ENCODE data around the gene ACOT13.

Gene ACOT13

DNA sequence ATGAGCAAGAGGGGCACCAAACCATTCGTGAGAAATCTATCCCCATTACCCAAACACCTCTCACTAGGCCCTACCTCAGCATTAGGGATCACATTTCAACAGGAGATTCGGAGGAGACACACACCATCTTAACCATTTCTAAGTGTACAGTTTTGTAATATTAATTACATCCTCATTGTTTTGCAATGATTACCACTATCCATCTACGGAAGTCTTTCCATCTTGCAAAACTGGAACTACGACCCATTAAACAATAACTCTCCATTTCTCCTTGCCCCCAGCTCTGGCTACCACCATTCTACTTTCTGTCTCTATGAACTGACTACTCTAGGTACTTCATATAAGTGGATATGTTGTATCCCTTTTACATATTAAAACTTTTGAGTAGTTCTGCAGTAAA is 20.1 kb downstream of the ACOT13 start:
- Histone ChIP-seq H3K36me3 (replicated peaks) (no peaks in the 10 kb centered on the region), H3K4me3 (ENCODE audit: low read depth, low read length) (no peak overlapping the region), H3K27me3 (replicated peaks) (no peaks in the 10 kb centered on the region), H3K27ac (no peak overlapping the region)
- in situ Hi-C loops (cut with HindIII; ENCODE audit: low pct_ligation_motif_present, low sequenced_read_pairs) = no loop called here
- TF ChIP-seq, protein P1, sequence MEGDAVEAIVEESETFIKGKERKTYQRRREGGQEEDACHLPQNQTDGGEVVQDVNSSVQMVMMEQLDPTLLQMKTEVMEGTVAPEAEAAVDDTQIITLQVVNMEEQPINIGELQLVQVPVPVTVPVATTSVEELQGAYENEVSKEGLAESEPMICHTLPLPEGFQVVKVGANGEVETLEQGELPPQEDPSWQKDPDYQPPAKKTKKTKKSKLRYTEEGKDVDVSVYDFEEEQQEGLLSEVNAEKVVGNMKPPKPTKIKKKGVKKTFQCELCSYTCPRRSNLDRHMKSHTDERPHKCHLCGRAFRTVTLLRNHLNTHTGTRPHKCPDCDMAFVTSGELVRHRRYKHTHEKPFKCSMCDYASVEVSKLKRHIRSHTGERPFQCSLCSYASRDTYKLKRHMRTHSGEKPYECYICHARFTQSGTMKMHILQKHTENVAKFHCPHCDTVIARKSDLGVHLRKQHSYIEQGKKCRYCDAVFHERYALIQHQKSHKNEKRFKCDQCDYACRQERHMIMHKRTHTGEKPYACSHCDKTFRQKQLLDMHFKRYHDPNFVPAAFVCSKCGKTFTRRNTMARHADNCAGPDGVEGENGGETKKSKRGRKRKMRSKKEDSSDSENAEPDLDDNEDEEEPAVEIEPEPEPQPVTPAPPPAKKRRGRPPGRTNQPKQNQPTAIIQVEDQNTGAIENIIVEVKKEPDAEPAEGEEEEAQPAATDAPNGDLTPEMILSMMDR (IDR thresholded peaks at IDR 0.05; ENCODE audit: low read depth, low read length, missing control alignments) = no peak
- DNase-seq = no peak

DNA sequence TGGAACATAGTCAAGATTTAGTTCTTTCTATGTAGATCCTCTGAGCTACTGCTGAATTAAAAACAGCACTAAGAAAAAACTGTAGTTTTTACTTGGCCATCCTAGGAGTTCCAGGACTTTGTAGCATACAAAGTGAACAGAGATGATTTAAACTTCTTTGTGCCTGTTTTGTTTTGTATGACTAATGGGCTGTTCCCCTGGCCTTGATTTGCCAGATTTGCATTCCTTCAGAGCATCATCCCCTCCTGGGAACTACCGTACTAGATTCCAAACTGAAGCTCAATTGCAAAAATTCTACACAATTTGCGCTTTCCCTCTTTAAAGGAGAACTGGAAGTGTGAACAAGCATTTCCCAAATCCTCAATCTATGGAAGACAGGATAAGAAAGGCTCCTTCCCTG is 23.1 kb downstream of the ACOT13 start:
- in situ Hi-C loops (cut with HindIII; ENCODE audit: low pct_ligation_motif_present, low sequenced_read_pairs) = no loop called here
- no peak overlapping the region for H3K4me3 ChIP-seq (ENCODE audit: low read depth, low read length)
- H3K36me3 ChIP-seq (replicated peaks) = no peaks in the 10 kb centered on the region
- DNase-seq = no peak
- TF ChIP-seq, protein P1 (IDR thresholded peaks at IDR 0.05; ENCODE audit: low read depth, low read length, missing control alignments) = no peak
- no peak overlapping the region for H3K27ac ChIP-seq
- no peaks in the 10 kb centered on the region for H3K27me3 ChIP-seq (replicated peaks)

DNA sequence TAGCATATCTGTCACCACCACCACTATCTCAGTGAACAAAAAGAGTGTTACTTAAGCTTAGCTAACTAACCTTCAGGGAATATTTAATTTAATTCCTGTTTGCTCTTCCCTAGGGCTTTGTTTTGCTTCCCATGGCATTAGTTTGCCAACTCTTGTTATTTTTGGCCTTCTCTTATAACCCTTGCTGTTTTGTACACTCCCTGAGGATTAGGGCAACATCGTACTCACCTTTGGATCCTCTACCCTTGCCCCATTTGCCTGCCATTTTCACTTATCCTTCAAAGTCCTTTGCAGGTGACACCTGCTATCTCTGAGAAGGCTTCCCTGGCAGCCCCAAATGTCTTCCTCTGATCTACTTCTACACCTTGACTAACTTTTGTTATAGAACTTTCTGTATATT is 23.7 kb downstream of the ACOT13 start:
- Histone ChIP-seq H3K36me3 (replicated peaks) (no peaks in the 10 kb centered on the region), H3K27ac (no peak overlapping the region), H3K4me3 (ENCODE audit: low read depth, low read length) (no peak overlapping the region), H3K27me3 (replicated peaks) (no peaks in the 10 kb centered on the region)
- TF ChIP-seq, protein P1 (IDR thresholded peaks at IDR 0.05; ENCODE audit: low read depth, low read length, missing control alignments) = no peak
- in situ Hi-C loops (cut with HindIII; ENCODE audit: low pct_ligation_motif_present, low sequenced_read_pairs) = no loop called here
- DNase-seq = no peak

- Histone ChIP-seq H3K27ac (no peak overlapping the region), H3K4me3 (ENCODE audit: low read depth, low read length) (no peak overlapping the region), H3K36me3 (replicated peaks) (no peaks in the 10 kb centered on the region), H3K27me3 (replicated peaks) (no peaks in the 10 kb centered on the region)
- DNase-seq = no peak
- TF ChIP-seq, protein P1 (IDR thresholded peaks at IDR 0.05; ENCODE audit: low read depth, low read length, missing control alignments) = no peak
- in situ Hi-C loops (cut with HindIII; ENCODE audit: low pct_ligation_motif_present, low sequenced_read_pairs) = no loop called here
These were observed 24.7 kb downstream of the ACOT13 start for GRCh38 chr6:24691550-24691949.

- in situ Hi-C loops (cut with HindIII; ENCODE audit: low pct_ligation_motif_present, low sequenced_read_pairs) = no loop called here
- no peaks in the 10 kb centered on the region for H3K36me3 ChIP-seq (replicated peaks)
- TF ChIP-seq, protein P1 (IDR thresholded peaks at IDR 0.05; ENCODE audit: low read depth, low read length, missing control alignments) = no peak
- no peak overlapping the region for H3K27ac ChIP-seq
- no peaks in the 10 kb centered on the region for H3K27me3 ChIP-seq (replicated peaks)
- no peak overlapping the region for H3K4me3 ChIP-seq (ENCODE audit: low read depth, low read length)
- no peak for DNase-seq
These were observed 25.1 kb downstream of the ACOT13 start for GRCh38 chr6:24692003-24692402.

GRCh38 chr6:24692415-24692814 is 25.5 kb downstream of the ACOT13 start:
- DNase-seq = no peak
- no peak overlapping the region for H3K27ac ChIP-seq
- TF ChIP-seq, protein P1 (IDR thresholded peaks at IDR 0.05; ENCODE audit: low read depth, low read length, missing control alignments) = no peak
- no peaks in the 10 kb centered on the region for H3K27me3 ChIP-seq (replicated peaks)
- in situ Hi-C loops (cut with HindIII; ENCODE audit: low pct_ligation_motif_present, low sequenced_read_pairs) = no loop called here
- no peak overlapping the region for H3K4me3 ChIP-seq (ENCODE audit: low read depth, low read length)
- H3K36me3 ChIP-seq (replicated peaks) = no peaks in the 10 kb centered on the region

Measured in brain microvascular endothelial cell (primary cell).